B cell (primary cell): ENCODE measurements around the gene SCP2. TPM values are rescaled to one million over a fixed set of nuclear protein-coding genes. Genes with fewer than 3 reads are reported as not detected.

Experiments
- ATAC-seq: fragments of 200-7000 bp; cut with Tn5 transposase; one replicate; pipeline ENCODE4 v1.10.0; 2021; ENCODE audit warnings: low read depth, mild to moderate bottlenecking, moderate number of reproducible peaks, moderate library complexity
- CTCF ChIA-PET: fragments of 350-600 bp; sonication (Branson Sonifier 250); formaldehyde crosslinking; loops from one replicate; lab custom pipeline; 2021; ENCODE audit warnings: antibody characterized with exemption, inconsistent platforms; lab: Charles Lee
- POLR2A ChIA-PET: fragments of 350-600 bp; sonication (Branson Sonifier 250); formaldehyde crosslinking; loops from one replicate; lab custom pipeline; 2021; ENCODE audit warnings: antibody characterized with exemption; lab: Charles Lee
- DNase-seq: peaks from one replicate; pipeline ENCODE4 v3.0.0; 2013
- H2AFZ ChIP-seq: 2 replicates; pipeline ENCODE4 v1.6.1; 2012; ENCODE audit warnings: mild to moderate bottlenecking, low read depth, low read length; ENCODE audit not compliant: insufficient read depth, poor library complexity, severe bottlenecking
- H3K27ac ChIP-seq, 2 donors: 1 replicate in 1 of 2; 2 replicates in 1 of 2; pipeline ENCODE4 v1.5.1; 2012 to 2013; ENCODE audit warnings: low read length in 2 of 2, mild to moderate bottlenecking in 2 of 2, moderate library complexity in 1 of 2
- H3K27me3 ChIP-seq, 4 experiments: fragments of 200-600 bp in 1 of 4; sonication (generic) in 1 of 4; replicated peaks in 1 of 4; 1 replicate in 2 of 4; 2 replicates in 2 of 4; pipeline versions ENCODE4 v1.6.1 to v1.7.0; 2013 to 2016; ENCODE audit warnings: low read length in 3 of 4, mild to moderate bottlenecking in 2 of 4, mixed read lengths in 1 of 4, moderate library complexity in 1 of 4; ENCODE audit not compliant: insufficient read depth in 4 of 4, control insufficient read depth in 3 of 4; ENCODE audit errors: control extremely low read depth in 1 of 4
- H3K36me3 ChIP-seq, 2 experiments: replicated peaks in 1 of 2; 1 replicate in 1 of 2; 2 replicates in 1 of 2; pipeline versions ENCODE4 v1.6.1 to v1.7.1; 2013; ENCODE audit warnings: low read length in 1 of 2; ENCODE audit not compliant: insufficient read depth in 2 of 2, control insufficient read depth in 1 of 2; ENCODE audit errors: control extremely low read depth in 1 of 2, extremely low read depth in 1 of 2
- H3K4me1 ChIP-seq, 2 donors: fragments of 200-600 bp in 1 of 2; sonication (generic) in 1 of 2; 1 replicate in 1 of 2; 2 replicates in 1 of 2; pipeline versions ENCODE4 v1.5.1 to v1.6.1; 2013 to 2017; ENCODE audit warnings: low read length in 2 of 2; ENCODE audit not compliant: control insufficient read depth in 2 of 2, insufficient read depth in 2 of 2
- H3K4me2 ChIP-seq: replicated peaks from 2 replicates; pipeline ENCODE3; 2012; ENCODE audit warnings: mild to moderate bottlenecking, low read depth, low read length; ENCODE audit not compliant: poor library complexity, severe bottlenecking
- H3K4me3 ChIP-seq, 5 experiments: fragments of 200-600 bp in 1 of 5; sonication (generic) in 1 of 5; 1 replicate in 3 of 5; 2 replicates in 2 of 5; pipeline versions ENCODE4 v1.5.1 to v1.7.0; 2011 to 2016; ENCODE audit warnings: low read length in 4 of 5, mild to moderate bottlenecking in 4 of 5, low read depth in 2 of 5, control low read depth in 1 of 5, moderate library complexity in 1 of 5; ENCODE audit not compliant: insufficient read depth in 1 of 5; ENCODE audit errors: control extremely low read depth in 1 of 5, extremely low read depth in 1 of 5
- H3K79me2 ChIP-seq: fragments of 200-600 bp; sonication (generic); one replicate; pipeline ENCODE4 v1.6.0; 2016; ENCODE audit warnings: low read length; ENCODE audit not compliant: control insufficient read depth, insufficient read depth
- H3K9ac ChIP-seq: fragments of 200-600 bp; sonication (generic); 2 replicates; pipeline ENCODE4 v1.6.1; 2017; ENCODE audit warnings: mild to moderate bottlenecking, low read length, moderate library complexity
- H3K9me3 ChIP-seq, 3 donors: one replicate each; pipeline versions ENCODE4 v1.6.1 to v1.7.1; 2013; ENCODE audit warnings: low read length in 2 of 3; ENCODE audit not compliant: control insufficient read depth in 2 of 3, insufficient read depth in 1 of 3; ENCODE audit errors: control extremely low read depth in 1 of 3
- H4K20me1 ChIP-seq: 2 replicates; pipeline ENCODE4 v1.6.0; 2012; ENCODE audit warnings: mild to moderate bottlenecking, low read length; ENCODE audit not compliant: insufficient read depth, control insufficient read depth, poor library complexity, severe bottlenecking
- H3K27ac Mint-ChIP-seq: one replicate; pipeline ENCODE4 v1.8.0; 2021; ENCODE audit warnings: mixed read lengths
- H3K27me3 Mint-ChIP-seq: one replicate; pipeline ENCODE4 v1.8.0; 2021; ENCODE audit warnings: mixed read lengths
- H3K4me1 Mint-ChIP-seq: one replicate; pipeline ENCODE4 v1.8.0; 2021; ENCODE audit warnings: mixed read lengths
- H3K4me3 Mint-ChIP-seq: one replicate; pipeline ENCODE4 v1.8.0; 2021; ENCODE audit warnings: mixed read lengths
- H3K9me3 Mint-ChIP-seq: one replicate; pipeline ENCODE4 v1.8.0; 2022; ENCODE audit warnings: mixed read lengths; ENCODE audit not compliant: insufficient read depth
- EZH2 ChIP-seq: IDR thresholded peaks from 2 replicates; pipeline ENCODE4 v1.6.1; 2012; ENCODE audit warnings: borderline replicate concordance, low read depth, mild to moderate bottlenecking, moderate library complexity, low read length; ENCODE audit not compliant: insufficient read depth, poor library complexity, severe bottlenecking
- WGBS: methylation state at CpG from one replicate; pipeline ENCODE4 v1.1.5; 2013; ENCODE audit warnings: missing lambda C conversion rate; ENCODE audit not compliant: insufficient coverage; 5-methylcytosine and 5-hydroxymethylcytosine counted together
- intact Hi-C: fragments of 100-400 bp; cut with micrococcal nuclease; formaldehyde crosslinking; loops from one replicate; pipeline ENCODE4 v1.10.0; 2022
- polyA plus RNA-seq: library from polyadenylated mRNA; depleted of rRNA; stranded (reverse); fragments of >200 nt; gene quantifications from 2 replicates; pipeline ENCODE4 v1.2.3, GENCODE V29; 2012
- total RNA-seq, 2 donors: library from RNA; stranded (reverse); fragments of 120-200 nt in 1 of 2; gene quantifications; 1 replicate in 1 of 2; 2 replicates in 1 of 2; pipeline versions ENCODE4 v1.2.3 to v1.2.4, GENCODE V29; 2013 to 2022
- TF ChIP-seq, protein P1 (sequence below): fragments of 200-600 bp; IDR thresholded peaks from one replicate; pipeline ENCODE4 v1.8.0; 2022; ENCODE audit warnings: antibody characterized with exemption, mild to moderate bottlenecking

SCP2 gene
- total and polyA plus RNA-seq, 2 donors (not counting 1 experiment from before 2014, with no cell fraction given): 19.4 to 46.6 TPM

DNA sequence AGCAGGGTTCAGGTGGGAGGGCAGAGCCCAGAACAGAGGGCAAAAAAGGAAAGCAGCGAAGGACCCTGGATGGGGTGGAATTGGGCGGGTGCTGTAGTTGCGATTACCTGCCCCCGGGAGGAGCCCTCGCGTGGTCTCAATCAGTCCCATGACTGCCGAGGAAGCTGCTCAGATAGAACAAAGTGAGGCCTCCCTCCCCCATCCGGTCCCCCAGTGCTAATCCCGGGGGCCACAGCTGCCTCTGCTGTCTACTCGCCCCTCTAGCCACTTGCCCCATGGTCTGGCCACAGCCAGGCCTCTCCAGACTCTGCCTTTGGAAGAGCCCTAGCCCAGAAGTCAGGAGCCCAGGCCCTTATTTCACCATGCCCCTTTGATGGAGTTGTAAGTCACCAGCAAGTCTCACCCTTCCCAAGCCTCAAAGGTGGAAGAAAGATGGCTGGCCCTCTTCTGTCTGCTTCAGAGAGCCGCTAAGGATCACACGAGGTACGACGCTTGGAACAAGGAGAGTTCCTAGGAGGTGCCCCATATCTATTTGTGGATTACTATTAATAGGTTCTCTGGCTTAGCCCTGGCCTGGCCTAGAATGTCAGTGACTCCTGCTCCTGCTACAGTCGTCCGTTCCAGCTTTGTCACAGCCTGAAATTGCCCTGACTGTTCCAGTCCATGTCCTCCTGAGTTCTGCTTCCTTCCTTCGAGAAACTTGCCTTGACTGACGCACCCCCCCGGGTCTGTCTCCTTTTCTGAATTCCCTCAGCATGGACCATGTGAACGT, 22.0 kb upstream of the SCP2 start:
- ATAC-seq (no peak), DNase-seq (no peak)
- H3K79me2 ChIP-seq: no peaks in the 10 kb centered on the region
- ChIA-PET POLR2A (no interaction called here), CTCF (no interaction called here)
- no peak overlapping the region for H3K27ac Mint-ChIP-seq
- no peak overlapping the region for H3K4me3 Mint-ChIP-seq
- no peak overlapping the region for H3K4me3 ChIP-seq
- H3K9me3 ChIP-seq: no peaks in the 10 kb centered on the region
- no peak overlapping the region for H3K4me2 ChIP-seq
- H3K27me3 ChIP-seq: no peaks in the 10 kb centered on the region
- no peak overlapping the region for H2AFZ ChIP-seq
- H3K27me3 Mint-ChIP-seq: no peaks in the 10 kb centered on the region
- no peaks in the 10 kb centered on the region for H3K9me3 Mint-ChIP-seq
- peaks cover 0 to 5% of the 10 kb centered on the region in 2 experiments for H3K36me3 ChIP-seq
- no peaks in the 10 kb centered on the region for H3K4me1 ChIP-seq
- H3K4me1 Mint-ChIP-seq: no peaks in the 10 kb centered on the region
- intact Hi-C loops: no loop called here
- no peak for TF ChIP-seq EZH2
- TF ChIP-seq, protein P1, sequence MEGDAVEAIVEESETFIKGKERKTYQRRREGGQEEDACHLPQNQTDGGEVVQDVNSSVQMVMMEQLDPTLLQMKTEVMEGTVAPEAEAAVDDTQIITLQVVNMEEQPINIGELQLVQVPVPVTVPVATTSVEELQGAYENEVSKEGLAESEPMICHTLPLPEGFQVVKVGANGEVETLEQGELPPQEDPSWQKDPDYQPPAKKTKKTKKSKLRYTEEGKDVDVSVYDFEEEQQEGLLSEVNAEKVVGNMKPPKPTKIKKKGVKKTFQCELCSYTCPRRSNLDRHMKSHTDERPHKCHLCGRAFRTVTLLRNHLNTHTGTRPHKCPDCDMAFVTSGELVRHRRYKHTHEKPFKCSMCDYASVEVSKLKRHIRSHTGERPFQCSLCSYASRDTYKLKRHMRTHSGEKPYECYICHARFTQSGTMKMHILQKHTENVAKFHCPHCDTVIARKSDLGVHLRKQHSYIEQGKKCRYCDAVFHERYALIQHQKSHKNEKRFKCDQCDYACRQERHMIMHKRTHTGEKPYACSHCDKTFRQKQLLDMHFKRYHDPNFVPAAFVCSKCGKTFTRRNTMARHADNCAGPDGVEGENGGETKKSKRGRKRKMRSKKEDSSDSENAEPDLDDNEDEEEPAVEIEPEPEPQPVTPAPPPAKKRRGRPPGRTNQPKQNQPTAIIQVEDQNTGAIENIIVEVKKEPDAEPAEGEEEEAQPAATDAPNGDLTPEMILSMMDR: peak; percentile 23
- H3K27ac ChIP-seq: no peak overlapping the region
- WGBS: 72% methylated on average over 15 of the region's 20 CpGs
- no peaks in the 10 kb centered on the region for H4K20me1 ChIP-seq
- no peak overlapping the region for H3K9ac ChIP-seq

DNA sequence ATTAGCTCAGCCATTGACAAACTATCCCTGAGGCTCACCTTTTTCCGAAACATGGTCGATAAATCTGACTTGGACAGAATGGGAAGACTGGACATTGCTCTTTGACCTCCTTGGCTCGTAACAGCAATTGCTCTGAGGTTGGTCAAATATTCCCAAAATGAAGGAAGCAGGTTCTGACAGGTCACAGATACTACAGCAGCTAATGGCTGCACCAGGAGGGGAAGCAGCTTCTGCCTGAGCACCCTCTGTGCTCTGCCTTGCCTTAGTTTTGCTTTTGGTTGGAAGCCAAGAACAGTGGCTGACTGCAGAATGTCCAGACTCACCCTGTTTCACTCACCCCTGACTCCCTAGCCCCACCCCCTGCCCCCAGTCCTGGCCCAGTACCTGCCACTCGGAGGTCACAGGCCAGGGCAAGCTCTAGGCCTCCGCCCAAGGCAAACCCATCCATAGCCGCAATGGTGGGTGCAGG, 20.9 kb upstream of the SCP2 start:
- no peaks in the 10 kb centered on the region for H3K27me3 Mint-ChIP-seq
- Histone ChIP-seq H4K20me1 (no peaks in the 10 kb centered on the region), H3K9me3 (no peaks in the 10 kb centered on the region), H3K79me2 (no peaks in the 10 kb centered on the region), H3K36me3 (peaks cover 0 to 5% of the 10 kb centered on the region in 2 experiments), H2AFZ (no peak overlapping the region), H3K27ac (no peak overlapping the region), H3K9ac (no peak overlapping the region), H3K4me2 (no peak overlapping the region), H3K27me3 (no peaks in the 10 kb centered on the region), H3K4me1 (no peaks in the 10 kb centered on the region), H3K4me3 (no peak overlapping the region)
- 98% methylated on average over 5 of the region's 6 CpGs for WGBS
- H3K9me3 Mint-ChIP-seq: no peaks in the 10 kb centered on the region
- no peak for ATAC-seq
- POLR2A ChIA-PET: no interaction called here
- intact Hi-C loops: no loop called here
- no peaks in the 10 kb centered on the region for H3K4me1 Mint-ChIP-seq
- TF ChIP-seq, protein P1: no peak
- no peak for TF ChIP-seq EZH2
- no peak overlapping the region for H3K27ac Mint-ChIP-seq
- CTCF ChIA-PET: interaction anchor here (0.6 kb wide), 1 partner anchor 18 kb away, joined by 3 read pairs; no protein-coding TSS in a partner anchor
- no peak overlapping the region for H3K4me3 Mint-ChIP-seq
- no peak for DNase-seq
